HG02981 (cell line): Measurements from ENCODE around the gene SPARCL1.
"Not testable (repeated sequence)": the region's sequence is repeated elsewhere in the genome, so short reads cannot be mapped to it uniquely, and the experiment has no call there.

ENCODE experiments used
- ATAC-seq: cut with Tn5 transposase; IDR thresholded peaks from one replicate; pipeline ENCODE4 v1.9.1; 2021; ENCODE audit warnings: mild to moderate bottlenecking, moderate library complexity; ENCODE audit not compliant: unreplicated experiment

The SPARCL1 gene, protein sequence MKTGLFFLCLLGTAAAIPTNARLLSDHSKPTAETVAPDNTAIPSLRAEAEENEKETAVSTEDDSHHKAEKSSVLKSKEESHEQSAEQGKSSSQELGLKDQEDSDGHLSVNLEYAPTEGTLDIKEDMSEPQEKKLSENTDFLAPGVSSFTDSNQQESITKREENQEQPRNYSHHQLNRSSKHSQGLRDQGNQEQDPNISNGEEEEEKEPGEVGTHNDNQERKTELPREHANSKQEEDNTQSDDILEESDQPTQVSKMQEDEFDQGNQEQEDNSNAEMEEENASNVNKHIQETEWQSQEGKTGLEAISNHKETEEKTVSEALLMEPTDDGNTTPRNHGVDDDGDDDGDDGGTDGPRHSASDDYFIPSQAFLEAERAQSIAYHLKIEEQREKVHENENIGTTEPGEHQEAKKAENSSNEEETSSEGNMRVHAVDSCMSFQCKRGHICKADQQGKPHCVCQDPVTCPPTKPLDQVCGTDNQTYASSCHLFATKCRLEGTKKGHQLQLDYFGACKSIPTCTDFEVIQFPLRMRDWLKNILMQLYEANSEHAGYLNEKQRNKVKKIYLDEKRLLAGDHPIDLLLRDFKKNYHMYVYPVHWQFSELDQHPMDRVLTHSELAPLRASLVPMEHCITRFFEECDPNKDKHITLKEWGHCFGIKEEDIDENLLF

DNA sequence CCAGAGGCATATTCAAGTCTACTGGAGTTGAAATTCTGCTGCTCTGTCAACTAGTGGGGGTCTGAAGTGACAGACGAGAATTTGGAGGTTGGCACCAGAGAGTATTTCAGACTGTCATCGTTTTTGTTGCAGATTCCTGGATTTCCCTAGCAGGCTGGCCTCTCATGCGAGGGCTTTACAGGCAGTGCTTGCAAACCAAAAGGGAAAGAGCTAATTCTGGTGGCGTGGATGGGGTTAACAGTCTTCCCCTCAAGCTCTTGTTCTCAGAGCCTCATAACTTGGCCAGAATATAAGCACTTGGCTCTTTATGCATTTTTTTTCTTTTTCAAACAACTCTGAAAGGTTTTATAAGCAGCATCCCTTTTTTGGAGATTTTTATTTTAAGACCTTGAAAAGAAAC is at the start of gene SPARCL1:
SPARCL1 (minus strand) TSS at position 190 of the 400 bp plus-strand sequence. CDS start 29,802 bp downstream, outside the sequence.
- ATAC-seq: no peak

DNA sequence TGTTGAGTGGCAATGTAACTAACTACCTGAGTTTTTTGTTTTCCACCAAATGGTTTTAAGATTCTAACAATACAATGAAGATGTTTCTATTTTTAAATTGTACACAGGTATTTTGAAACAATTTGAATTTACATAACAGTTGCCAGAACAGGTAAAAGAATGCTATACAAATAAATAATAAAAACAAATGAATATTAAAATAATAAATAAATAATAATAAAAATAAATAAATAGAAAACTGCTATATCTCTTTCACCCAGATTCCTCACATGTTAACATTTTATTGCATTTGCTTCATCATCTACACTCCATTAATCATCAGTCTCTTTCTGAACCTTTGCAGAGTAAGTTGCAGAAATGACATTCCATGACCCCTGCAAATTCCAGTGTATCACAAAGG is 46.8 kb upstream of the SPARCL1 start:
- ATAC-seq: no peak

DNA sequence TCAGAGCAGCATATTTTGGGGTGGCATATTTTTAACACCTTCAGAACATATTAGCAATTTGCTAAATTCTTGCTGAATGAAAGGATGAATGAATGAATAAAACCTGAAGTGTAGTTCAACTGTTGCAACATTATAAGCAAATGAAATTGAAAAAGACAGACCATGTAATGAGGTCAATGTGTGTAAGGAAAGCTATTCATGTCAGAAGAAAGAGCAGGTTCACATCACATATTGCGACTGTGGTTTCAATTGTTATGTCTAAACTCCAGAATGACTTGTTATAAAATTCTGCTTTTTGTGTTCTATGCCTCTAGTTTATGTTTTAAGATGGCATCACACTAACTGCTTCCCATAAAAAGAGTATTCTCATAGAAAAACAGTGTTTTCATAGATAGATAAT is 46.2 kb upstream of the SPARCL1 start:
- ATAC-seq: no peak

DNA sequence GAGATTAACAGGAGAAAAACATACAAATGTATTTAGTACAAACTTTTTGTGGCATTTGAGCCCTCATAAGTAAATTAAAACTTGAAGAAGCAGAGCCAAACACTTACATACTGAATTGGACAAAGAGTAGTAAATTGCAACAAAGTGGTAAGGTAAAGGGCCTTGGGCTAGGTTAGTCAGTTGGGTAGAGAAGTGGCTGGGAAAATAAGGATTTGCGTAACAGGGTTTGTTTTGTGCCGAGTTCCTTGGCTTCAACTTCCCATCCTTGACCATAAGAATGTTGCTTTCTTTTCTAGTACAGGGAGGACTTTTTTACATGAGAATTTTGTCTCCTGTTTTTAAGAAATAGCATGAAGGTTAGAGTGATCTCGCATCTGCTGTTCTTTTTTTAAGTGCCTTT is 45.8 kb upstream of the SPARCL1 start:
- no peak for ATAC-seq

DNA sequence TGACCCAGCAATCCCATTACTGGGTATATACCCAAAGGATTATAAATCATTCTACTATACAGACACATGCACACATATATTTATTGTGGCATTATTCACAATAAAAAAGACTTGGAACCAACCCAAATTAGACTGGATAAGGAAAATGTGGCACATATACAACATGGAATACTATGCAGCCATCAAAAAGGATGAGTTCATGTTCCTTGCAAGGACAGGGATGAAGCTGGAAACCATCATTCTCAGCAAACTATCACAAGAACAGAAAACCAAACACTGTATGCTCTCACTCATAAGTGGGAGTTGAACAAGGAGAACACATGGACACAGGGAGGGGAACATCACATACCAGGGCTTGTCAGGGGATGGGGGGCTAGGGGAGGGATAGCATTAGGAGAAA is 45.2 kb upstream of the SPARCL1 start:
- not testable (repeated sequence) for ATAC-seq

DNA sequence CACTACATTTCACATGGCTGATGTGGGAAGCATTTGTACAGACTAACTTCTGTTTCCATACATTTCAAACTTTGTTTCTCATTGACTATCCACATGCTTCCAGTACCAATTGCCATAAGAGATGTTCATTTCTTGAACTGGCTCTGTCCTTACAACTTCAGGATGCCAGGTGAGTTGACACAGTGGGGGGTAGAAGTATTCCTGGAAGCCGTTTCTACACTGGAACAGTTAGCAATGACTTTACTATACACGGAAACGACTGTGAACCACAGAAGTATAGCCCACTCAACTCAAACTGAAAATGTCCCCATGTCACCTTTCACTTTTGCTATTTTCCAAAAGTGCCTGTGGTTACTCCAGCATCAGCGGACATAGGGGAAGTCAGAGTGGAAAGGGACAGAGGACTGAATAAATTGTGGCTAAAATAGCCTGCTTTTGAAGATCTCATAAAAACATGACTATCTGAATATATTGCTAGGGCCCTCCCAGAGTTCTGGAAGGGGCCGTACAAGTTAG is 41.2 kb upstream of the SPARCL1 start:
- no peak for ATAC-seq

DNA sequence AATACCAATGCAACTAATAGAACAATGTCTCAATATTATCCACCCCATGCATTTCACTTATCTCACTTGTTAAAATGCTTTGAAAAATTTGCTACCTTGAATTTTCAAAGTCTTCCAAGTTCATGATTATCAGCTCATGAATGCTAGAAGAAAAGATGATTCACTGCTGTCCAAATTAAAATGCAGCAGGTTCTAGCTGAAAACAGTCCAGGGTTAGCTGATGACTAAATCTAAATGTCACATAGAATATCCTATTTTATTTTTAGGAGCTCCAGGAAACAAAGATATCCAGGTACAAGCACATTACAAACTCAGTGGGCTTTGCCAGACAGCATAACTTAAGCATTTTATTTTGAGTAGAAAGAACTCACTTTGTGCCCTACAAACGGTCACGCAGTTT is 38.0 kb upstream of the SPARCL1 start:
- ATAC-seq: no peak

DNA sequence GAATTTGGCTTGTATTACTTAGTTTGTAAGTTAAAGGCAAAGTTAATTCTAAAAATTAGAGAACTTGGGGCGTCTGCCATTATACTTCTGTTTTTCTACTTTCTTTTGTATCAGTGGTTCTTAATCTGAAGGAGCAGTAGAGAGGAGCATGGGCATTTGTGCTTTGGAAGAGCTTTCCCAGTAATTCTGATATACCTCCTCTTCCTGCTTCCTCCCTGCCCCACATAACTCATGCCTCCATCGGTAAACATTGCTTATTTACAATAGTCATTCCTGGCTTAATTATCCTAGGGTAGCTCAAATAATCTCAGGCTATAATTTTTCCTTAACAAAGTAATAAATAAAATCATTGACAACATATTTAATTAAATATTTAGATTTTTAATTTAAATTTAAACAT is 37.1 kb upstream of the SPARCL1 start:
- no peak for ATAC-seq

DNA sequence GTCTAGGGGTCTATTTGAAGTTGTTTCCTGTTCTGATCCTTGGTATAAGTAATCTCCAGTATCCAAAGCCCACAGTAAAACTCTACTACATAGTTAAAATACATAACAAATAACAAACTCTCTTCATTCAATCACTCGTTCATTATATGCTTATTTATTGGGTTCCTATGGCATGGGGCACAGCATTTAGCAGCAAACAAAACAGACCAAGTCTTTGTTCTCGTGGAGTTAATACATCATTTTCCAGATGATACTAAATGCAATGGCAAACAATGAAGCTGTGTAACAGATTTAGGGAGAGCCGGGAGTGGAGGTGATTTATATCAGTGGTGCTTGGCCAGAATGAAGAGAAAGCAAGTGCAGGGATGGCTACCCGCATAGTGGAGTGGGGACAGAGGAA is 36.6 kb upstream of the SPARCL1 start:
- ATAC-seq: no peak

DNA sequence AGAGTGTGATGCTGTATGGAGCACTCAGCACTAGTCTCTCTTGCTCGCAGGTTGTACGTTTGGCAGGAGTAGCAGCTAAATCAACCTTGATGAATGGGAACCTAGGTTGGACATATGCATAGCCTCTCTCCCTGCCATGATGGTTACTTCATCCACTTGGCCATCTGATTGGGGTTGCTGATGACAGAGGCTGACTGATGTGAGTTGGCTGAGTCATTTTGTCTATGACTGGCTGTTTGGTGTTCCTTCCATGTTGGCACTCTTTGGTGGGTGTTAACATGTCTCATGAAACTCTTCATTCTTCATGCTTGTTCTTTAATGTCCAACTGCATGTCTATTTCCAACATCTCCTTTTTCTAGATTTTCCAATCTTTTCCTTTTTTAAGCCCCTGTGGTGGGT is 31.6 kb upstream of the SPARCL1 start:
- ATAC-seq: no peak

DNA sequence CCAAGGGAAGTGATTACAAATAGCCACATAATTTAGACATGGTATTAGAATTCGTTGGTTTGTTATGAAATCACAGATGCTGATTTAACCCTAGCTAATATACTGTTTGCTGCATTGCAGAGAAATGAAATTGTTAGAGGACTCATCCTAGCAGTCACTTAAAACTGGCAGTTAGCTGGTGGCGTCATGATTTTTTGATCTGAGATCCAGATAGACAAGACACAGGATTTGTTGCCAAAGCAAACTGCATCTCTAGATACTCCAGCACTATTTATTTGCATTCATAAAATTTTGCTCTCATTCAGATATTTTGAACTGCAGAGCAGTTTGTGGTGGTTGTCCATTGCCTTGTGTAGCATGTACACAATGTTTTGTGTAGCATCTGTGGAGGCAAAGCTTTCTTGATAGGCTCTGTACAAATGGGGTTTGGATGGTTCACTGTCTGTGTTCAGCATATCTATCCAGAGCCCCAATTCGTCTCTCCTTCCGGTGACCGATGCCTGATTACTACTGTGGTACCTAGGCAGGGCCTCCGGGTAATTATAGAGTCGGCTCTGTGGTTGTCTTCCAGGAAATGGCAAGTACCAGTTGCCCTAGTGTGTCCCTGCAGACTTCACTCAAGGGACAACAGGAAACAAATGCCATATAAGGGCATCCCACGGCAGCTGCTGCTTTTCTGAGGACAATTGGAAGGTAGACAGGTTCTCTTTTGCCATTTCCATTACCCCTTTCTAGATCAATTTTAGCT is 30.1 kb upstream of the SPARCL1 start:
- ATAC-seq: peak; percentile 98

DNA sequence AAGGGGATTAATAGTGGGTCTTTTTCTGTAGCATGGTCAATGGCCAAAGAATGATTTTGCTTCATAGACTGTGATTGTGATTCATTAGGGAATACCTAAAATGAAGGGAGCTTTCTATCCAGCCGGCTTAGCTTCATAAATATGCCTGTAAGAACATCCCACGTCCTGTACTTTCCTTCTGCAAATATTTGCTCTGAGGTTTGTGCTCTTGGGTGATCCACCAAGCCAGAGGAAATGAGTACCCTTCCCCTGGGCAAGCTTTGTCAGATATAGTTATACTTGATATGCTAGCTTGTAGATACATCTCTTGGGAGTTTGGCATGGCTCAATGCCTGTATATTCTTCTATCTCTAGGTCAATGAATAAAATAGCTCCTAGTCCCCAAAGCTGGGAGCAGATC is 28.2 kb upstream of the SPARCL1 start:
- ATAC-seq: no peak

DNA sequence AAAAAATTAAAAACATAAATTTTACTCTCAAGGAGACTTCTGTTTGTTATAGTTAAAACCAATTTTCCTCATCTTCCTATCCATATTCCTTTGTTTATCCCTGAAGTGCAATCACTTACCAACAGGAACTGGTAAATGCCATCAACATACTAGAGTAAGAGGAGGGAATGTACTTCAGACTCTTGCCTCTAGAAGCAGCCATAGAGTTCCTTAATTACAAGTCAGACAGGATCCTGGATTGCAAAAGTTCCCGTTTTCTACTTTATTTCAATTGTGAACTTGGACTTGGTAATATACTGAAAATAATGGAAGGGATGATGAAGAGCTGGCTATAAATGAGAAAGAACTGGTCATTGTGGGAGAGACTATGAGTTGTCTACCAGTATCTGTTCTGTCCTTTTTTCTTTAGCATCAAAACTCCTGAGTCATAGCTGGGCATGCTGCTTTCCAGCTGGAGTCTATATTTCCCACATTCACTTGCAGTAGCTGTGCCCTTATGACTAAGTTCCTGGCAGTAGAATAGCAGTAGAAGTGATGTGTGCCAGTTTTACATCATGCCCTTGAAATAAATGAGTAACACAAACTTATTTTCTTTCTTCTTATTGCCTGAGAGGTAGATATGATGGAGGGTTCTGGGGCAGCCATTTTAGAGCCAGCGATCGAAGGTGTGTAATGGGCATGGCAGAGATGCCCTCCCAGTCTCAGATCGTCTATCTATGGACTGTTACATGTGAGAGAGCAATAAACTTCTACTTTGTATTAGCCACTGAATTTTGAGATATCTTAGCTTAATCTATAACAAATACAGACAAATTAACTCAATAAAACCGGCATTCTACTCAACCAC is 26.8 kb upstream of the SPARCL1 start:
- ATAC-seq: no peak

DNA sequence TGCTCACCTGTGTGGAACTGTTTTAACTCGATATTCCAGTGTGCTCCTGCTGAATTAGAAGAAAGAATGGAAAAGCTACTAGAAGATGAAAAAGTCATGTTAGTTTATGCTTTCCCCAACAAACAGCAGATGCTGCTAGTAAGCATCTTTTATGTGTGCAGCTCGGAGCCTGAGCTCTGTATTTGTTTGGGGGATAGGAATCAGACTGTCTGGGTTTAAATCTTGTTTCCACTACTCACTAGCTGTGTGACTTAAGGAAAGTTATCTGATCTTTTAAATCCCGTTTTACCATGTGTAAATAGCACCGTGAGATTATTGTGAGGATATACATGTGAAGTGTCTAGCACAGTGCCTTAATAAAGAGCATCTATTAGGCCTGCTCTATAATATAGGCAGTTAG is 24.0 kb upstream of the SPARCL1 start:
- no peak for ATAC-seq

DNA sequence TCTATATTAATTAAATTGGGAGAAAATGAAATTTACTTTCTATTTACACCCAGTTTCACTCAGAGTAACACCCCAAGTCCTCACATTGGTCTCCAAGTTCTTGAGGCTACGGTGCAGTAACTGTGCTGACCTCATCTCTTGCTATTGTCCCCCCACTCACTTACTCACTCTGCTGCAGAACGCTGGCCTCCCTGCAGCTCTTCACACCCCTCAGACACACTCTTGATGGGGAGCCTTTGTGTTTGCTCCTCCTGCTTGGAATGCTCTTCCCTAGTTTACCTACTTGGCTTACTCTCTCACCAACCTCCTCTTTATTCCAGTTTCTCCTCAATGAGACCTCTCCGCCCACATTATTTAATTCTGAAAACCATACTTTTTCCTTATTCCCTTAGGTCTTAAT is 22.2 kb upstream of the SPARCL1 start:
- ATAC-seq: no peak

DNA sequence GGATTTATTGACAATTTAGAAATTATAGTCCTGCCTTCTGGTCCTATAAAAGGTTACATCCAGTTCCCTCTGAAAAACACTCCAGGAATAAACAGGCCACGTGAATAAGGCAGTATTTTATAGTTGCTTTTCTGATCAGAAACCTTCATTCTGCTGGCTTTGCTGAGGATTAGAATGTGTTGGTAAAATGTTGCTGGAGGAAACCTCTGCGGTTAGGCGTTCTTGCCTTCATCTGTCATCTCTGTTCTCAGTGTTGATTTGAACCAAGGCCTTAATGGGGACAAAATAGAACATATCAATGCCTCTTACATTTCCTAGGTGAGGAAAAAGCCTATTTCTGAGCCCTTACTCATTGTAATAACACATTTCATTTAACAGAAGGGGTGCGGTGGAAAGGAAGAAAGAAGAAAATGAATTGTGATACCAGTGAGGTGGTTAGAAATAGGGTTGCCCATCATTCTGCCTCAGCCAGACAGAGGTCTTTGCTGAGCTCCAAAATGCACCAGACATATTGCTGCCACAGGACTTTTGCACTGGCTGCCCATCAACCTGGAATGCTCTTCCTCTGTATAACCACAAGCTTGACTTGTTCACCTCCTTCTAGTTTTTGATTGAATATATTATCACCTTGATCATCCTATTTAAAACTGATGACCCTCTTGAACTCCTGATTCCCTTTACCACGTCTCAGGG is 18.0 kb upstream of the SPARCL1 start:
- ATAC-seq: no peak

DNA sequence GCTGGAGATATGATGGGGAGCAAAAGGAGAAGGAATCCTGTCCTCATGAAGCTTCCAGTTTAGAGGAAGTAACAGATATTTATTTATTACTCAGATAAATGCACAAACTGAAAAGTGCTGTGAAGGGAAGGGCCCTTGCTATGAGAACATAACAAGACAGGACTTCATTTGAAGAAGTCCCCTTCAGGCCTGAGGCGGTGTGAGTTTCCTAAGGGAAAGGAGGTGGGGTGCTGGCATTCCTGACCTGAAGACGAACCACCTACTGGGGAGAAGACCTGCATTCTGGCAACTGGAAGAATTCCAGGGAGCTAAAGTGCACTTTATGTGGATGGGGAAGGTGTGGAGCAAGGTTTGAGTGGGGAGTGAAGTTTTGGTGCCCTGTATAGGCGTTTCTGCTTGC is 15.9 kb upstream of the SPARCL1 start:
- no peak for ATAC-seq

DNA sequence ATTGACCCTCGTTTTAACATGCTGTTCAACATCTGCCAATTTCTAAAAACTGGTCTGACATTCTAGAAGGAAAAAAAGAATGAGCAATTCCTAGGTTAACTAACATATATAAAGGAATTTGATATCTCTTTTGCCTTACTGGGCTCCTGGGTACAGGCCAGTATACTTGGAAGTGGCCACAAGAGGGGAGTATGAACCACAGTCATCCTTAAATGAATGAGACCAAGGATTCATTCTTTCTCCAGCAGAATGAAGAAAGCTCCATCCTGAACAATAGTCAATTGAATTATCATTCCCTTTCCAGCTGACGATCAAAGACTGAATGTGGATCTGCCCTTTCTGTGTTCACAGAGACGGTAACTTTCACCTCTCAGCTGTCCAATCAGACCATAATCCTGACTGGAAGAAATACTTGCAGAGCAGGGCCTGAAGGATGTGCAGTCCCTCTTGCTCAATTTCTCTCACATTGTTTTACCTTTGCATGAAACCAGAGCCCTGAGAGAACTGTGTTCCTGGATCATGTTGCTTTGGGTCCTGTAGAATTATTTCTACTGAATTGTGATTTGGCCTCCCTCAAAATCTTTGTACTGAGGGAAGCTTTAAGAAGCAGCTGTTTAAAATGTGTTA is 14.8 kb upstream of the SPARCL1 start:
- no peak for ATAC-seq

DNA sequence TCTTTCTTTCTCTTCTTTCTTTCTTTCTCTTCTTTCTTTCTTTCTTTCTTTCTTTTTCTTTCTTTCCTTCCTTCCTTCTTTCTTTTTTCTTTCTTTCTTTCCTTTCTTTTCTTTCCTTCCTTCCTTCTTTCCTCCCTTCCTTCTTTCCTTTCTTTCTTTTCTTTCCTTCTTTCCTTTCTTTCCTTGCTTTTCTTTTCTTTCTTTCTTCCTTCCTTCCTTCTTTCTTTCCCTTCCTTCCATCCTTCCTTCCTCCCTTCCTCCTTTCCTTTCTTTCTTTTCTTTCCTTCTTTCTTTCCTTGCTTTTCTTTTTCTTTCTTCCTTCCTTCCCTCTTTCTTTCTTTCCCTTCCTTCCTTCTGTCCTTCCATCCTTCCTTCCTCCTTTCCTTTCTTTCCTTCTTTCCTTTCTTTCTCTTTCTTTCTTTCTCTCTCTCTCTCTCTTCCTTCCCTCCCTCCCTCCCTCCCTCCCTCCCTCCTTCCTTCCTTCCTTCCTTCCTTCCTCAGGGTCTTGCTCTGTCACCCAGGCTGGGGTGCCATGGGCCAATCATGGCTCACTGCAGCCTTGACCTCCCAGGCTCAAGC is 13.6 kb upstream of the SPARCL1 start:
- ATAC-seq: no peak
